ENCODE data around the gene ARHGEF19. TPM values are rescaled to one million over a fixed set of nuclear protein-coding genes. Genes with fewer than 3 reads are reported as not detected.
A peak's percentile ranks its signal among the peaks of the same experiment; 100 is the strongest.

Gene ARHGEF19
- total and polyA plus RNA-seq, 2 of the 13 experiments (the other 11 are each of a cell fraction or from before 2014, with no cell fraction given), result 1.7 to 1.8 TPM

GRCh38 chr1:16209132-16209846 is 3.2 kb downstream of the ARHGEF19 start:
- ATAC-seq (no peak), FAIRE-seq (no peak), DNase-seq (ENCODE audit: low spot score) (no peak)
- WGBS (ENCODE audit: low lambda C conversion rate), result 33% methylated on average over 9 of the region's 9 CpGs
- H3K79me2 ChIP-seq (ENCODE audit: insufficient read depth, low read length), result no peaks in the 10 kb centered on the region
- H3K4me2 ChIP-seq (ENCODE audit: low read depth, low read length), result 0 out of 2 replicates have a peak overlapping the region, but pooled peaks have one; percentile 19
- no peaks in the 10 kb centered on the region for H3K36me3 ChIP-seq (replicated peaks in 1 of 2; ENCODE audit: control insufficient read depth in 1 of 2, insufficient read depth in 2 of 2, low read length in 2 of 2)
- no peak overlapping the region for H3K27ac ChIP-seq (ENCODE audit: extremely low read length, insufficient read depth, low read length)
- TF ChIP-seq ZNF12 (CRISPR knock-in tag; IDR thresholded peaks at IDR 0.05) (no peak), ZNF629 (CRISPR knock-in tag; conservative IDR thresholded peaks at IDR 0.05) (peak; percentile 52), ZNF616 (CRISPR knock-in tag; IDR thresholded peaks at IDR 0.05; ENCODE audit: low read depth) (no peak), MAF1 (CRISPR knock-in tag; IDR thresholded peaks at IDR 0.05; ENCODE audit: borderline replicate concordance) (no peak), MLLT10 (CRISPR knock-in tag; IDR thresholded peaks at IDR 0.05) (no peak)
- H3K27me3 ChIP-seq (ENCODE audit: control insufficient read depth in 1 of 2, insufficient read depth in 2 of 2, low read length in 2 of 2), result peaks cover 9 to 41% of the 10 kb centered on the region in 2 experiments; a peak in 3 of 5 replicates
- intact Hi-C loops (cut with micrococcal nuclease; ENCODE audit: unreplicated experiment), result no loop called here
- no peak overlapping the region for H2AFZ ChIP-seq (ENCODE audit: low read length)
- H3K9me3 ChIP-seq (ENCODE audit: low read length), result no peaks in the 10 kb centered on the region
- H3K4me1 ChIP-seq (ENCODE audit: insufficient read depth, low read length), result peaks cover 54% of the 10 kb centered on the region
- ChIA-PET CTCF (ENCODE audit: low intra/inter-chr PET ratio, low total read pairs) (no interaction called here), POLR2A (no interaction called here)
- in situ Hi-C loops (cut with HindIII; ENCODE audit: extremely low pct_ligation_motif_present, low pct_unique_long_range_greater_than_20kb), result loop anchor here (5.0 kb wide), 1 partner anchor 33 kb away; no protein-coding TSS in a partner anchor
- H3K9ac ChIP-seq (ENCODE audit: insufficient read depth, low read depth, low read length), result no peak overlapping the region
- no peaks in the 10 kb centered on the region for H4K20me1 ChIP-seq (ENCODE audit: insufficient read depth, low read length)
- no peak overlapping the region for H3K4me3 ChIP-seq (replicated peaks in 1 of 3; ENCODE audit: insufficient read depth in 1 of 3, low read depth in 2 of 3, low read length in 3 of 3)
- BruUV-seq (replicated peaks), result no TSS peak

- peaks cover 54% of the 10 kb centered on the region for H3K4me1 ChIP-seq (ENCODE audit: insufficient read depth, low read length)
- 38% methylated on average over 7 of the region's 13 CpGs for WGBS (ENCODE audit: low lambda C conversion rate)
- DNase-seq (ENCODE audit: low spot score) (no peak), ATAC-seq (no peak), FAIRE-seq (no peak)
- POLR2A ChIA-PET, result no interaction called here
- TF ChIP-seq ZNF782 (CRISPR knock-in tag; IDR thresholded peaks at IDR 0.05; ENCODE audit: borderline replicate concordance) (no peak), HNRNPL (IDR thresholded peaks at IDR 0.05; ENCODE audit: low read depth, low read length) (peak; percentile 67; the same call in 1 of the 2 replicates), ZNF891 (CRISPR knock-in tag; IDR thresholded peaks at IDR 0.05) (0 out of 2 replicates have a peak, but pooled peaks have one; percentile 35), FOSL2 (CRISPR knock-in tag; IDR thresholded peaks at IDR 0.05) (peak; percentile 58), NFE2L1 (CRISPR knock-in tag; IDR thresholded peaks at IDR 0.05; ENCODE audit: borderline replicate concordance) (0 out of 2 replicates have a peak, but pooled peaks have one; percentile 17), HOXA3 (CRISPR knock-in tag; IDR thresholded peaks at IDR 0.05) (no peak)
- H3K27me3 ChIP-seq (ENCODE audit: control insufficient read depth in 1 of 2, insufficient read depth in 2 of 2, low read length in 2 of 2), result peaks cover 9 to 41% of the 10 kb centered on the region in 2 experiments; a peak in 3 of 5 replicates
- no TSS peak for BruUV-seq (replicated peaks)
- H3K4me2 ChIP-seq (ENCODE audit: low read depth, low read length), result no peak overlapping the region
- CTCF ChIA-PET (ENCODE audit: low intra/inter-chr PET ratio, low total read pairs), result interaction anchor here (0.5 kb wide), 1 partner anchor 32 kb away, joined by 3 read pairs; no protein-coding TSS in a partner anchor
- no peaks in the 10 kb centered on the region for H3K9me3 ChIP-seq (ENCODE audit: low read length)
- H3K36me3 ChIP-seq (replicated peaks in 1 of 2; ENCODE audit: control insufficient read depth in 1 of 2, insufficient read depth in 2 of 2, low read length in 2 of 2), result no peaks in the 10 kb centered on the region
- in situ Hi-C loops (cut with HindIII; ENCODE audit: extremely low pct_ligation_motif_present, low pct_unique_long_range_greater_than_20kb) (loop anchor here (5.0 kb wide), 1 partner anchor 34 kb away; no protein-coding TSS in a partner anchor), intact Hi-C loops (cut with micrococcal nuclease; ENCODE audit: unreplicated experiment) (no loop called here)
- H3K4me3 ChIP-seq (replicated peaks in 1 of 3; ENCODE audit: insufficient read depth in 1 of 3, low read depth in 2 of 3, low read length in 3 of 3), result no peak overlapping the region
- H3K27ac ChIP-seq (ENCODE audit: extremely low read length, insufficient read depth, low read length), result no peak overlapping the region
- no peak overlapping the region for H2AFZ ChIP-seq (ENCODE audit: low read length)
- no peaks in the 10 kb centered on the region for H3K79me2 ChIP-seq (ENCODE audit: insufficient read depth, low read length)
- no peak overlapping the region for H3K9ac ChIP-seq (ENCODE audit: insufficient read depth, low read depth, low read length)
- H4K20me1 ChIP-seq (ENCODE audit: insufficient read depth, low read length), result no peaks in the 10 kb centered on the region
These were observed 4.0 kb downstream of the ARHGEF19 start for GRCh38 chr1:16208270-16208987.

Measured in HepG2 (cell line).